Effector memory CD8-positive, alpha-beta T cell (primary cell): Measurements from ENCODE around the gene VPS37D.
"Not testable (repeated sequence)": the region's sequence is repeated elsewhere in the genome, so short reads cannot be mapped to it uniquely, and the experiment has no call there.

Experiments
- ATAC-seq: fragments of 150-1000 bp; cut with Tn5 transposase; replicated peaks from 2 replicates; pipeline ENCODE4 v1.10.0; 2021; ENCODE audit warnings: mild to moderate bottlenecking, moderate library complexity
- DNase-seq, 3 experiments: peaks; one replicate each; pipeline ENCODE4 v3.0.0; 2021
- H3K27ac Mint-ChIP-seq, 2 donors: one replicate each; pipeline ENCODE4 v1.8.0; 2022; ENCODE audit warnings: mild to moderate bottlenecking in 2 of 2, mixed read lengths in 2 of 2, moderate library complexity in 2 of 2
- H3K27me3 Mint-ChIP-seq, 2 donors: one replicate each; pipeline ENCODE4 v1.8.0; 2022; ENCODE audit warnings: mixed read lengths in 2 of 2
- H3K36me3 Mint-ChIP-seq: one replicate; pipeline ENCODE4 v1.8.0; 2022; ENCODE audit warnings: mild to moderate bottlenecking, moderate library complexity, mixed read lengths; ENCODE audit not compliant: insufficient read depth
- H3K4me1 Mint-ChIP-seq, 2 donors: one replicate each; pipeline ENCODE4 v1.8.0; 2022; ENCODE audit warnings: low read depth in 2 of 2, mixed read lengths in 2 of 2
- H3K4me3 Mint-ChIP-seq, 2 donors: one replicate each; pipeline ENCODE4 v1.8.0; 2022; ENCODE audit warnings: mild to moderate bottlenecking in 2 of 2, mixed read lengths in 2 of 2, moderate library complexity in 2 of 2
- H3K9me3 Mint-ChIP-seq, 2 donors: one replicate each; pipeline ENCODE4 v1.8.0; 2022; ENCODE audit warnings: mixed read lengths in 2 of 2
- total RNA-seq, 9 experiments: gene quantifications; one replicate each; lab custom pipeline; 2026; lab: John Stamatoyannopoulos, UW

Gene VPS37D, protein sequence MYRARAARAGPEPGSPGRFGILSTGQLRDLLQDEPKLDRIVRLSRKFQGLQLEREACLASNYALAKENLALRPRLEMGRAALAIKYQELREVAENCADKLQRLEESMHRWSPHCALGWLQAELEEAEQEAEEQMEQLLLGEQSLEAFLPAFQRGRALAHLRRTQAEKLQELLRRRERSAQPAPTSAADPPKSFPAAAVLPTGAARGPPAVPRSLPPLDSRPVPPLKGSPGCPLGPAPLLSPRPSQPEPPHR
- total RNA-seq, result 0.07 to 2.0 (median 0.30) reads per million in 9 experiments

DNA sequence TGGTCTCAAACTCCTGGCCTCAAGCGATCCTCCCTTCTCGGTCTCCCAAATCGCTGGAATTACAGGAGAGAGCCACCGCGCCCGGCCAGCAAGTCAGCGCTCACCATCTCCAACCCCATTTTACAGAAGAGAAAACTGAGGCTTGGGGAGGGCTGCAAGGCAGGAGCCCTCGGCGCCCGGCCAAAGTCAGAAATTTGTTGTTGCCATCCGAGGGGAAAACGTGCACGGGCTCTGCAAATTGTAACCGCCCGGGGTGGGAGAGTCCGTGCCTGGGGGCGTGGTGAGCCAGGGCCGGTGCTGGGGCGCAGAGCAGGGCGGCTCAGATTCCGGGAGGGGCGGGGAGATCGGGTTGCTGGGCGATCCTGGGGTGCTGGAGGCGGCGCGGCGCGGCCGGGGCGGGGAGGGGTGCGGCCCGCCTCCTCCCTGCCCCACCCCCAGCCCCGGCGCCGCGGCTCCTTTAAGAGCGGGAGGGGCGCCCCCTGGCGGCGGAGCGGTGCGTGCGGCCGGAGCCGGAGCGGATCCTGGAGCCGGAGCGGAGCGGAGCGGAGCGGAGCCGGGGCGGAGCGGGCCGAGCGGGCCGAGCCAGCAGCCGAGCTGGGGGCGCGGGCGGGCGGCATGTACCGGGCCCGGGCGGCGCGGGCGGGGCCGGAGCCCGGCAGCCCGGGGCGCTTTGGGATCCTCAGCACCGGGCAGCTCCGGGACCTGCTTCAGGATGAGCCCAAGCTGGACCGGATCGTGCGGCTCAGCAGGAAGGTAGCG is at the start of gene VPS37D:
VPS37D (plus strand) TSS at position 488 of the 759 bp plus-strand sequence; CDS start at position 616, 128 bp downstream.
- Mint-ChIP-seq H3K4me1 (peaks cover 6 to 7% of the 10 kb centered on the region in 2 donors), H3K4me3 (peak within 1 kb of the TSS; percentile 82 to 84), H3K36me3 (peaks cover 3% of the 10 kb centered on the region), H3K27ac (peak within 1 kb of the TSS; percentile 44 to 62), H3K27me3 (peaks cover 23 to 66% of the 10 kb centered on the region in 2 donors), H3K9me3 (peaks cover 0 to 5% of the 10 kb centered on the region in 2 donors)
- ATAC-seq (peak; percentile 91), DNase-seq (peak; percentile 93 to 94 (median 94))

DNA sequence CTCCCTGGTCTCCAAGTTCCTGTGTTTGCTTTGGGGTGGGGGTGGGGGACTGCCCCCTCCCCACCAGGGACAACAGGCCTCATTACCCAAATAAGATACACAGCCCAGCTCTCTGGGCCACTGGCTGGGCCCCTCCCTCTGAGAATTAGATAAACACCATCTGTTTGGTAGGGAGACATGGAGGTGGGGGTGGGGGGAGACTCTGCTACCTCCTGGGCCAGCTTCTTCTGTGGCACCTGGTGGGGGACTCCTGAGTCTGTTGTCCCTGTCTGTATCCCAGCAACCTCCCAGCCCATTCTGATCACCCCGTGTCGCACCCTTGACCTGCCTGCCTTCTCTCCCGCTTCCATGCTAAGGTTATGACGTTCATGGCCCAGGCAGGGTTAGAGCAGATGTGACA is 49.1 kb upstream of the VPS37D start:
- ATAC-seq (no peak), DNase-seq (no peak)
- Mint-ChIP-seq H3K4me1 (peaks cover 2 to 4% of the 10 kb centered on the region in 2 donors), H3K9me3 (no peaks in the 10 kb centered on the region), H3K27ac (no peak overlapping the region), H3K36me3 (peaks cover 4% of the 10 kb centered on the region), H3K27me3 (peaks cover 39 to 77% of the 10 kb centered on the region in 2 donors), H3K4me3 (no peak overlapping the region)

DNA sequence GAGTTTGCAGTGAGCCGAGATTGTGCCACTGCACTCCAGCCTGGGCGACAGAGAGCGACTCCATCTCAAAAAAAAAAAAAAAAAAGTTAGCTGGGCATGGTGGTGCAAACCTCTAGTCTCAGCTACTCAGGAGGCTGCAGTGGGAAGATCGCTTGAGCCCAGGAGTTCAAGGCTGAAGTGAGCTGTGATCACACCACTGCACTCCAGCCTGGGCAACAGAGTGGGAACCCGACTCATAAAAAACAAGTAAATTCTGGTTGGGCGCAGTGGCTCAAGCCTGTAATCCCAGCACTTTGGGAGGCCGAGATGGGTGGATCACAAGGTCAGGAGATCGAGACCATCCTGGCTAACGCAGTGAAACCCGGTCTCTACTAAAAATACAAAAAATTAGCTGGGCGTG is 48.2 kb upstream of the VPS37D start:
- H3K27ac Mint-ChIP-seq, ATAC-seq, H3K36me3 Mint-ChIP-seq, H3K9me3 Mint-ChIP-seq, H3K4me1 Mint-ChIP-seq, DNase-seq, H3K4me3 Mint-ChIP-seq: not testable (repeated sequence)
- peaks cover 35 to 77% of the 10 kb centered on the region in 2 donors for H3K27me3 Mint-ChIP-seq

DNA sequence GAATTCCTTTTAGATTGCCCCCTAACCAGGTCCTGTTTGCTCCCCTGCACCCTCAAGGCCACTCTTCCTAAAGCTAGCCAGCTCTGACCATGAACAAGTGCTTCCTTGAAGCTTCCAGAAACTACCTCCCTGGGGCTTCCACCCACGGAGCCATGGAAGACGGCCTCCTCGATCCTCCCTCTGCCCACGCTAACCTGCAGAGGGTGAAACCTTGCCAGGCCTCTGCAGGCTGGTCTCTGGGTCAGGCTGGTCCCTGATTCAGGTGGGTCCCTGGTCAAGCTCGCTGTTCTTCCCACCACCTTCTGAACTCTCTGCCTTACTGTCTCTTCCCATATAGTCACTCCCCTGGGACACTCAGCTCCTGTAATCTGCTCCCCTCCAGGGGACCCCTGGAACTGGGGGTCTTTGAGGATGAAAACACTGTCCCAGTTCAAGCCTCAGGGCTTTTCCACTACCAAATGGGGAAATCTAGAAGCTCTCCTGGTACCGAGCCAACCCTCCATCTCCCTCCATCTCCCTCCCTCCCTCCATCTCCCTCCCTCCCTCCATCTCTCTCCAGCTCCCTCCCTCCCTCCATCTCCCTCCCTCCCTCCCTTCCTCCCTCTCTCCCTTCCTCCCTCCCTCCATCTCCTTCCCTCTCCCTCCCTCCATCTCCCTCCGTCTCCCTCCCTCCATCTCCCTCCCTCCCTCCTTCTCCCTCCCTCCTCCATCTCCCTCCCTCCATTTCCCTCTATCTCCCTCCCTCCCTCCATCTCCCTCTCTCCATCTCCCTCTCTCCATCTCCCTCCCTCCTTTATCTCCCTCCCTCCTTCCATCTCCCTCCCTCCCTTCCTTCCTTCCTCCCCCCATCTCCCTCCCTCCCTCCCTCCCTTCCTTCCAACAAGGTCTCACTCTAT is 46.2 kb upstream of the VPS37D start:
- no peaks in the 10 kb centered on the region for H3K9me3 Mint-ChIP-seq
- no peak overlapping the region for H3K27ac Mint-ChIP-seq
- H3K27me3 Mint-ChIP-seq, result peaks cover 39 to 83% of the 10 kb centered on the region in 2 donors
- H3K4me3 Mint-ChIP-seq, result no peak overlapping the region
- DNase-seq, result no peak
- H3K4me1 Mint-ChIP-seq, result peaks cover 6 to 8% of the 10 kb centered on the region in 2 donors
- peaks cover 4% of the 10 kb centered on the region for H3K36me3 Mint-ChIP-seq
- no peak for ATAC-seq

DNA sequence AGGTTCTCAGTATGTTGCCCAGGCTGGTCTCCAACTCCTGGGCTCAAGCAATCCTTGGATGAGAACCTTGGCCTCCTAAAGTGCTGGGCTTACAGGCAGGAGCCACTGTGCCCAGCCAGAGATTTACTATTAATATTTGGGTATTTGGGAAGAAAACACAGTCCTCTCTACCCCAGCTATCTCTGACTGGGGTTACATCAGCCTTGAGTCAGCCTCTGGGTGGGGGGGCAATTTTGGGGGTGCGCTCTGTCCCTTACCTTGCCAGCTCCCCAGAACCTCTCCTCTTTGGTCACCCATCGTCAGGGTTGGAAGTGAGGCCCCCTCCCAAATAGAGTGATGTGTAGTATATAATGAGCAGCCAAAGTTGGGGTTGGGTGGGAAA is 45.1 kb upstream of the VPS37D start:
- DNase-seq (no peak), ATAC-seq (no peak)
- no peak overlapping the region for H3K4me3 Mint-ChIP-seq
- H3K4me1 Mint-ChIP-seq, result peaks cover 6 to 8% of the 10 kb centered on the region in 2 donors
- no peaks in the 10 kb centered on the region for H3K9me3 Mint-ChIP-seq
- no peak overlapping the region for H3K27ac Mint-ChIP-seq
- H3K27me3 Mint-ChIP-seq, result peaks cover 42 to 94% of the 10 kb centered on the region in 2 donors
- peaks cover 4% of the 10 kb centered on the region for H3K36me3 Mint-ChIP-seq

DNA sequence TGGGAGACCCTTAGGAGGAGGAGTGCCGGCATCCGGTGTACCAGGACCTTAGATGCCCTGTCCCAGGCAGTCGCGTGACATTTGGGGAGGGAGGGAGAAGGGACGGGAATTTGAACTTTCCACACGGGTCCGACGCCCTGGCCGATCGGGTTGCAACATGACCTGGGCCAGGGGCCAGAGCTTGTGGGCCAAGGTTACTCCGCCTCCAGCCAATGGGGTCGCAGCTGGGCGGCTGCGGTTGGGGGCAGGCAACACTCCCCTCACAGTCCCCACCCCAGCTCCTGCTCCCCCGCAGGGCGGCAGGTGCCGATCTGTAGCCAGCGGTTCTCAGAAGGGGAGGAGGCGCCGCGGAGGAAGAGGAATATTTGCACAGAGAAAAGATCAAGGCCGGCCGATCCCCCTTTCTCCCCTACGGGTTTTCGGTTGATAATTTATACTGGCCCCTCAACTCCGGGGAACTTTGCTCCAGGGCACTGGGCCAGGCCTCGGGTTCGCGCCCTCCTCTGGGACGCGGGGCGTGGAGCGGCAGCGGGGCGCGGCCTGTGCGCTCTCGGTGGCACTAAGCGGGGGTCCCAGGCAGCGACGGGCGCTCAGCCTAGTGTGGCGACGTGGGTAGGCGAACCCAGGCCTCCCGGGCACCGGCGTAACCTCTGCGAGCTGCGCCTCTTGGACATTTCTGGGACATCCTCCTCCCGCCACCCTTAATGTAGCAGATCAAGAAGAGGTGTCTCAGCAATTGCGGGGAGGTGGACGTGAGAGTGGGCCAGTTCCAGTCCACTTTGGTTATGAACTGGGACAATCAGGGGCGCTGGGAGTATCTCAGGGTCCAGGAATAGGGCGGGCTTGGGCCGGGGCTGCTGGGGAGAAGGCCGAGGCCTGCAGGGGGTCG is 44.5 kb upstream of the VPS37D start:
- Mint-ChIP-seq H3K27me3 (peaks cover 49 to 97% of the 10 kb centered on the region in 2 donors), H3K36me3 (peaks cover 4% of the 10 kb centered on the region), H3K4me3 (peak overlapping the region; percentile 62 to 63), H3K9me3 (no peaks in the 10 kb centered on the region), H3K4me1 (peaks cover 6 to 8% of the 10 kb centered on the region in 2 donors), H3K27ac (no peak overlapping the region)
- DNase-seq (no peak), ATAC-seq (no peak)

DNA sequence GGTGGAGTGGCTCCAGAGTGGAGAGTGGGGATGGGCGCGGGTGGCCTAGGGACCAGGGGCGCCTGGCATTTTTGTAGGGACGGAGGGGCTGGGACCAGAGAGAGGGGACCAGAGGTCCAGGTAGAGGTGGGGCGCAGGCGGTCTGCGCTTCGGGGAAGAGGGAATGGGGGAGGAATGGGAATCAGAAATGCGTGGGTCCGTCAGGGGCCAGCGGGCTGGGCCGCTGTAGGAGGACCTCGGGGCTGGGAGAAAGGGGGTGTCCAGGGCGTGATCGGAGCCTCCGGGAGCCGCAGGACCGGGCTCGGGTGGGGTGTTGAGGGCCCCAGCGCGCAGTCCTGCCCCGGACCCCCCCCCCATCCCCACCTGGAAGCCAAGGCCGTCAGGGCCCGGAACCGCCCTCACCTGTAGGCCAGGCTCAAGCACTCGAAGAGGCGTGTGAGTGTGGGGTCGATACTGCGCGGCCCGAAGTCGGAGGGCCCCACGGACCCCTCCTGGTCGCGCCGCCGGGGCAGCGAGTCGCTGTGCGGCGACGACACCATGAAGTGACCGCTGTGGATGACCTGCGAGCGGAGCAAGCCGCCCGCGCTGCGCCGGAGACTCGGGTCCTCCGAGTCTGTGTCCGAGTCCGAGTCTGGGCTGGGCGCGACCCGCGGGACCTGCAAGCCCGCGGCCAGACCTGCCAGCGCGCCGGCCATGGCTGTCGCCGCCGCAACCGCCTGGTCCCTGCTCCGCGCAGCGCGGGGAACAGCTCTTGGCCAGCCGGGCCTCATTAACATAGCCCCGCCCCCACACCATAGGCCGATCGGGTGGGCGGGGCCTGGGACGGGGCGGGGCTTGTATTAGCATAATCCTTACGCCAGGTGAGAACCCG is 43.6 kb upstream of the VPS37D start, which contains the start of gene MLXIPL:
MLXIPL (minus strand) TSS at position 725 of the 871 bp plus-strand sequence; CDS start at position 695, 30 bp downstream.
- peak within 1 kb of the TSS; percentile 62 to 63 for H3K4me3 Mint-ChIP-seq
- peaks cover 4% of the 10 kb centered on the region for H3K36me3 Mint-ChIP-seq
- no peaks in the 10 kb centered on the region for H3K9me3 Mint-ChIP-seq
- H3K27ac Mint-ChIP-seq, result no peak within 1 kb of the TSS
- H3K4me1 Mint-ChIP-seq, result peaks cover 6 to 8% of the 10 kb centered on the region in 2 donors
- DNase-seq, result peak; percentile 21 to 30 (median 23)
- ATAC-seq, result peak; percentile 83
- H3K27me3 Mint-ChIP-seq, result peaks cover 57 to 97% of the 10 kb centered on the region in 2 donors

DNA sequence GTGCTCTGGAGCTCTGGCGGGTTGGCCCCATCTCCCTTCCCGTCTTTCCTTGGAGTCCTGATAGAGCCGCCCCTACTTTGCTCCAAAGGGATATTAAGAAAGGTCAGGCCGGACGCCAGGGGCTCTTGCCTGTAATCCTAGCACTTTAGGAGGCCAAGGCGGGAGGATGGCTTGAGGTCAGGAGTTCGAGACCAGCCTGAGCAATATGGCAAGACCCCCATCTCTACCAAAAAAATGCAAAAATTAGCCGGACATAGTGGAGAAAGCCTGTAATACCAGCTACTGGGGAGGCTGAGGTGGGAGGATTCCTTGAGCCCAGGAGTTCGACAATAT is 43.0 kb upstream of the VPS37D start:
- Mint-ChIP-seq H3K27ac (no peak overlapping the region), H3K27me3 (peaks cover 61 to 99% of the 10 kb centered on the region in 2 donors), H3K36me3 (peaks cover 2% of the 10 kb centered on the region), H3K4me3 (peak overlapping the region; percentile 22 to 54), H3K9me3 (no peaks in the 10 kb centered on the region), H3K4me1 (peaks cover 6 to 8% of the 10 kb centered on the region in 2 donors)
- ATAC-seq (no peak), DNase-seq (no peak)

DNA sequence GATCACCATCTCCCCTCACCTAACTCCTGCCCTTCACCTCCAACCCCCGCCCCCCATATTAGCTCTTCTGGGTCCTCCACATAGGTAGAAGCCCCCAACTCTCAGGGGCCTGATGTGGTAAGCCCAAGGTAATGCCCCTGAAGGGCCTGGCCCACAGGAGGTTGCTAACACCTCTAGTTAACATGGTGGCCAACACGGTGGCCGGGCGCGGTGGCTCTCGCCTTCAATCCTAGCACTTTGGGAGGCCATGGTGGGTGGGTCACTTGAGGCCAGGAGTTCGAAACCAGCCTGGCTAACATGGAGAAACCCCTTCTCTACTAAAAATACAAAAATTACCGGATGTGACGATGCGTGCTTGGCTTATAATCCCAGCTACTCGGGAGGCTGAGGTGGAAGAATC is 42.4 kb upstream of the VPS37D start:
- ATAC-seq, result no peak
- peaks cover 59 to 92% of the 10 kb centered on the region in 2 donors for H3K27me3 Mint-ChIP-seq

DNA sequence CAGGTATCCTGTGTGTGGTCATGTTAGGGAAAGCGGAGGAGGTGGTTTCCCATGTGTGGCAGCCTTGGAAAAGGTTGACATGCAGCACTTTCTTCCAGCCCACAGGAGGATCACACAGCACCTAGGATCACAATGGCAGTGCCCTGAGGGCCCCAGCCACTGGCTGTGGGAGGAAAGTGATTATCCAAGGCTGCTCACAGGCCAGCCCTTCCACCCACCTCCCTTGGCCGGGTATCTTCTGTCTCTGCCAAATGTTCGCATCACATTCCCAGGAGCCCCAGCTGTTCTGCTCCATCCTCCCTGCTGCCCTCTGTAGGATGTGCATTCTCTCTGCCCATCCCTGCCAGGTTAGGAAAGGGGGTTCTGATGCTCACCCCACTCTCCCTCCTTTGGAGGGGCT is 40.8 kb upstream of the VPS37D start:
- no peaks in the 10 kb centered on the region for H3K9me3 Mint-ChIP-seq
- H3K4me3 Mint-ChIP-seq, result no peak overlapping the region
- peaks cover 60 to 78% of the 10 kb centered on the region in 2 donors for H3K27me3 Mint-ChIP-seq
- H3K27ac Mint-ChIP-seq, result no peak overlapping the region
- ATAC-seq (no peak), DNase-seq (no peak)
- no peaks in the 10 kb centered on the region for H3K36me3 Mint-ChIP-seq
- H3K4me1 Mint-ChIP-seq, result peaks cover 6 to 8% of the 10 kb centered on the region in 2 donors

More for the DNA sequence above, 42.4 kb upstream of the VPS37D start:
- Mint-ChIP-seq H3K36me3 (no peaks in the 10 kb centered on the region), H3K4me3 (no peak overlapping the region), H3K27ac (no peak overlapping the region), H3K4me1 (peaks cover 6 to 8% of the 10 kb centered on the region in 2 donors), H3K9me3 (no peaks in the 10 kb centered on the region)
- no peak for DNase-seq

DNA sequence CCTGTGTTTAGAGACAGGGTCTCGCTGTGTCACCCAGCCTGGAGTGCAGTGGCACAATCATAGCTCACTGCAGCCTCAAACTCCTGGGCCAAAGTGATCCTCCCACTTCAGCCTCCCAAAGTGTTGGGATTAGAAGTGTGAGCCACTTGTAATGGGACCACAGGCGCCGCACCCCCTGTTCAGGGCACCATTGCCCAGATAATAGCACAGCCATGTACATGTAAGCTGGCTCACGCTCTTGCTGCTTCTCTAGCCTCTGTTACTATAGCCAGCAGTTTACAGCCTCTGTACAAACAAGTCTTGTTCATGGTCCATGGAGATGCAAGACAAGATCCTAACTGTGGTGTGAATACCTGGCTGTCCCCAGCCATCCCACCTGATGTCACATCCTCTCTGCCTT is 39.1 kb upstream of the VPS37D start:
- Mint-ChIP-seq H3K27me3 (peaks cover 58 to 78% of the 10 kb centered on the region in 2 donors), H3K4me1 (peaks cover 4% of the 10 kb centered on the region in 2 donors), H3K4me3 (no peak overlapping the region), H3K36me3 (no peaks in the 10 kb centered on the region), H3K9me3 (no peaks in the 10 kb centered on the region), H3K27ac (no peak overlapping the region)
- no peak for ATAC-seq
- DNase-seq, result no peak

DNA sequence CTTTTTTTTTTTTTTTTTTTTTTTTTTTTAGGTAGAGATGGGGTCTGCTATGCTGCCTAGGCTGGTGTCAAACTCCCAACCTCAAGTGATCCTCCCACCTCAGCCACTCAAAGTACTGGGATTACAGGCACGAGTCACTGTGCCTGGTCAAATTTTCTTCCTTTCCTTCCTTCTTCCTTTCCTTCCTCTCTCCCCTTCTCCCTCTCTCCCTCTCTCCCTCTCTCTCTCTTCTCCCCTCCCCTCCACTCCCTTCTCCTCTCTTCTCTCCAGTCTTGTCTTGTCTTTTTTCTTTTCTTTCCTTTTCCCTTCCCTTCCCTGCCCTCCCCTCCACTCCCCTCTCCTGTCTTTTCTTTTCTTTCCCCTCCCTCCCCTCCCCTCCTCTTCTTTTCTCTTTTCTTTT is 36.1 kb upstream of the VPS37D start:
- ATAC-seq (no peak), DNase-seq (no peak)
- Mint-ChIP-seq H3K4me3 (no peak overlapping the region), H3K27me3 (peaks cover 69 to 71% of the 10 kb centered on the region in 2 donors), H3K4me1 (no peaks in the 10 kb centered on the region), H3K27ac (no peak overlapping the region), H3K36me3 (no peaks in the 10 kb centered on the region), H3K9me3 (no peaks in the 10 kb centered on the region)
